Measurements from ENCODE around the gene PMIS2. TPM values are rescaled to one million over a fixed set of nuclear protein-coding genes. Genes with fewer than 3 reads are reported as not detected.
A peak's percentile ranks its signal among the peaks of the same experiment; 100 is the strongest.

The PMIS2 gene
- total RNA-seq, 1 donor from 2014 or later, result not detected

GRCh38 chr19:35556846-35557538 lies 29.0 kb upstream of the PMIS2 start:
- no peak for ATAC-seq

- ATAC-seq, result peak; percentile 32
Measured at GRCh38 chr19:35557539-35558399, 28.2 kb upstream of the PMIS2 start.

GRCh38 chr19:35558400-35559280 lies 27.3 kb upstream of the PMIS2 start:
- no peak for ATAC-seq

- no peak for ATAC-seq
Measured at GRCh38 chr19:35559281-35559659, 26.7 kb upstream of the PMIS2 start.

GRCh38 chr19:35559781-35560180 lies 26.2 kb upstream of the PMIS2 start:
- ATAC-seq, result no peak

- no peak for ATAC-seq
Measured at GRCh38 chr19:35560271-35560670, 25.7 kb upstream of the PMIS2 start.

- ATAC-seq, result no peak
Measured at GRCh38 chr19:35560677-35561076, 25.3 kb upstream of the PMIS2 start.

GRCh38 chr19:35561436-35561835 lies 24.5 kb upstream of the PMIS2 start:
- no peak for ATAC-seq

- no peak for ATAC-seq
Measured at GRCh38 chr19:35562336-35562735, 23.6 kb upstream of the PMIS2 start.

- ATAC-seq, result no peak
Measured at GRCh38 chr19:35562776-35563175, 23.2 kb upstream of the PMIS2 start.

- ATAC-seq, result no peak
Measured at GRCh38 chr19:35563207-35563829, 22.7 kb upstream of the PMIS2 start, which contains the start of gene ATP4A. TSS of gene ATP4A (minus strand) at chr19:35563658. CDS start at chr19:35563629, 29 bp downstream.

GRCh38 chr19:35565016-35565856 lies 20.7 kb upstream of the PMIS2 start:
- peak; percentile 26 for ATAC-seq

GRCh38 chr19:35566738-35567137 lies 19.2 kb upstream of the PMIS2 start:
- no peak for ATAC-seq

- ATAC-seq, result no peak
Measured at GRCh38 chr19:35569281-35569781, 16.6 kb upstream of the PMIS2 start.

GRCh38 chr19:35571406-35571965 lies 14.5 kb upstream of the PMIS2 start:
- peak; percentile 91 for ATAC-seq

GRCh38 chr19:35577918-35578317 lies 8.1 kb upstream of the PMIS2 start:
- ATAC-seq, result no peak

GRCh38 chr19:35578707-35579106 lies 7.3 kb upstream of the PMIS2 start:
- no peak for ATAC-seq

- no peak for ATAC-seq
Measured at GRCh38 chr19:35582760-35583159, 3.2 kb upstream of the PMIS2 start.

- ATAC-seq, result no peak
Measured at GRCh38 chr19:35587321-35587720, 1.3 kb downstream of the PMIS2 start.

GRCh38 chr19:35590875-35591274 lies 4.9 kb downstream of the PMIS2 start:
- ATAC-seq, result no peak

GRCh38 chr19:35592226-35592625 lies 6.3 kb downstream of the PMIS2 start:
- ATAC-seq, result peak; percentile 43
